Astrocyte (in vitro differentiated cells and primary cell): ENCODE results near the gene TMEM8B. TPM values are rescaled to one million over a fixed set of nuclear protein-coding genes. Genes with fewer than 3 reads are reported as not detected.

Source experiments
- DNase-seq: peaks from one replicate; pipeline ENCODE4 v3.0.0-alpha.2; 2010; ENCODE audit warnings: low read depth
- FAIRE-seq: peaks from 2 replicates; lab custom pipeline; 2011; peaks lifted over from hg19 to GRCh38; lab: Jason Lieb, UNC
- H2AFZ ChIP-seq: 2 replicates; pipeline ENCODE4 v1.6.0; 2012; ENCODE audit warnings: low read depth, low read length, inconsistent platforms
- H3K27ac ChIP-seq: 2 replicates; pipeline ENCODE4 v1.5.1; 2011; ENCODE audit warnings: low read depth, low read length, inconsistent platforms
- H3K27me3 ChIP-seq: 2 replicates; pipeline ENCODE4 v1.6.0; 2011; ENCODE audit warnings: low read length, inconsistent platforms; ENCODE audit not compliant: insufficient read depth
- H3K36me3 ChIP-seq: 2 replicates; pipeline ENCODE4 v1.5.1; 2011; ENCODE audit warnings: low read length, inconsistent platforms; ENCODE audit not compliant: insufficient read depth
- H3K4me1 ChIP-seq: 2 replicates; pipeline ENCODE4 v1.5.1; 2011; ENCODE audit warnings: low read length, inconsistent platforms; ENCODE audit not compliant: insufficient read depth
- H3K4me2 ChIP-seq: 2 replicates; pipeline ENCODE4 v1.6.0; 2012; ENCODE audit warnings: low read length, inconsistent platforms
- H3K4me3 ChIP-seq: 2 replicates; pipeline ENCODE4 v1.5.1; 2011; ENCODE audit warnings: low read depth, mild to moderate bottlenecking, low read length, inconsistent platforms; ENCODE audit not compliant: insufficient read depth
- H3K79me2 ChIP-seq: 2 replicates; pipeline ENCODE4 v1.6.0; 2012; ENCODE audit warnings: mild to moderate bottlenecking, low read length, inconsistent platforms; ENCODE audit not compliant: insufficient read depth
- H3K9ac ChIP-seq: 2 replicates; pipeline ENCODE4 v1.6.0; 2012; ENCODE audit warnings: mild to moderate bottlenecking, low read length, inconsistent platforms
- H3K9me3 ChIP-seq: 2 replicates; pipeline ENCODE4 v1.5.1; 2012; ENCODE audit warnings: low read depth, mild to moderate bottlenecking, low read length, inconsistent platforms; ENCODE audit not compliant: insufficient read depth
- H4K20me1 ChIP-seq: 2 replicates; pipeline ENCODE4 v1.6.0; 2012; ENCODE audit warnings: low read length, inconsistent platforms; ENCODE audit not compliant: insufficient read depth
- H3K27ac Mint-ChIP-seq: one replicate; pipeline ENCODE4 v1.8.0; 2021; ENCODE audit warnings: mild to moderate bottlenecking, mixed read lengths; ENCODE audit not compliant: unreplicated experiment
- H3K27me3 Mint-ChIP-seq: one replicate; pipeline ENCODE4 v1.8.0; 2021; ENCODE audit warnings: low read depth, mixed read lengths; ENCODE audit not compliant: unreplicated experiment
- H3K36me3 Mint-ChIP-seq: one replicate; pipeline ENCODE4 v1.8.0; 2021; ENCODE audit warnings: low read depth, mixed read lengths; ENCODE audit not compliant: unreplicated experiment
- H3K4me1 Mint-ChIP-seq: one replicate; pipeline ENCODE4 v1.8.0; 2021; ENCODE audit warnings: low read depth, mixed read lengths; ENCODE audit not compliant: unreplicated experiment
- H3K4me3 Mint-ChIP-seq: one replicate; pipeline ENCODE4 v1.8.0; 2021; ENCODE audit warnings: mild to moderate bottlenecking, moderate library complexity, mixed read lengths; ENCODE audit not compliant: unreplicated experiment
- H3K9me3 Mint-ChIP-seq: one replicate; pipeline ENCODE4 v1.8.0; 2021; ENCODE audit warnings: mild to moderate bottlenecking, mixed read lengths; ENCODE audit not compliant: unreplicated experiment
- EZH2 ChIP-seq: IDR thresholded peaks from 2 replicates; pipeline ENCODE4 v1.6.1; 2012; ENCODE audit warnings: mild to moderate bottlenecking, low read length, inconsistent platforms; ENCODE audit not compliant: insufficient read depth
- total RNA-seq: library from RNA; stranded (reverse); gene quantifications from 2 replicates; pipeline ENCODE4 v1.2.1, GENCODE V29; 2021
- TF ChIP-seq, protein P1 (sequence below): IDR thresholded peaks from 2 replicates; pipeline ENCODE4 v1.5.1; 2011; ENCODE audit warnings: low read depth, mild to moderate bottlenecking, inconsistent platforms, low read length, moderate library complexity; ENCODE audit not compliant: insufficient read depth

The TMEM8B gene
- total RNA-seq, 1 donor from 2014 or later = 8.9 TPM

- peaks cover 6% of the 10 kb centered on the region for H3K36me3 Mint-ChIP-seq
- TF ChIP-seq, protein P1, sequence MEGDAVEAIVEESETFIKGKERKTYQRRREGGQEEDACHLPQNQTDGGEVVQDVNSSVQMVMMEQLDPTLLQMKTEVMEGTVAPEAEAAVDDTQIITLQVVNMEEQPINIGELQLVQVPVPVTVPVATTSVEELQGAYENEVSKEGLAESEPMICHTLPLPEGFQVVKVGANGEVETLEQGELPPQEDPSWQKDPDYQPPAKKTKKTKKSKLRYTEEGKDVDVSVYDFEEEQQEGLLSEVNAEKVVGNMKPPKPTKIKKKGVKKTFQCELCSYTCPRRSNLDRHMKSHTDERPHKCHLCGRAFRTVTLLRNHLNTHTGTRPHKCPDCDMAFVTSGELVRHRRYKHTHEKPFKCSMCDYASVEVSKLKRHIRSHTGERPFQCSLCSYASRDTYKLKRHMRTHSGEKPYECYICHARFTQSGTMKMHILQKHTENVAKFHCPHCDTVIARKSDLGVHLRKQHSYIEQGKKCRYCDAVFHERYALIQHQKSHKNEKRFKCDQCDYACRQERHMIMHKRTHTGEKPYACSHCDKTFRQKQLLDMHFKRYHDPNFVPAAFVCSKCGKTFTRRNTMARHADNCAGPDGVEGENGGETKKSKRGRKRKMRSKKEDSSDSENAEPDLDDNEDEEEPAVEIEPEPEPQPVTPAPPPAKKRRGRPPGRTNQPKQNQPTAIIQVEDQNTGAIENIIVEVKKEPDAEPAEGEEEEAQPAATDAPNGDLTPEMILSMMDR = no peak
- TF ChIP-seq EZH2 = no peak
- H3K4me3 ChIP-seq = no peak overlapping the region
- peaks cover 16% of the 10 kb centered on the region for H3K4me1 ChIP-seq
- H3K27ac Mint-ChIP-seq = no peak overlapping the region
- no peak for DNase-seq
- H3K4me2 ChIP-seq = no peak overlapping the region
- H3K27me3 ChIP-seq = no peaks in the 10 kb centered on the region
- no peaks in the 10 kb centered on the region for H3K79me2 ChIP-seq
- no peak overlapping the region for H3K9ac ChIP-seq
- H3K4me3 Mint-ChIP-seq = no peak overlapping the region
- H4K20me1 ChIP-seq = no peaks in the 10 kb centered on the region
- H3K27me3 Mint-ChIP-seq = peaks cover 8% of the 10 kb centered on the region
- FAIRE-seq = no peak
- H3K27ac ChIP-seq = no peak overlapping the region
- no peaks in the 10 kb centered on the region for H3K36me3 ChIP-seq
- no peaks in the 10 kb centered on the region for H3K9me3 ChIP-seq
- H2AFZ ChIP-seq = no peak overlapping the region
- peaks cover 4% of the 10 kb centered on the region for H3K9me3 Mint-ChIP-seq
- H3K4me1 Mint-ChIP-seq = peaks cover 12% of the 10 kb centered on the region
These were observed 3.8 kb downstream of the TMEM8B start for GRCh38 chr9:35832814-35833213.

DNA sequence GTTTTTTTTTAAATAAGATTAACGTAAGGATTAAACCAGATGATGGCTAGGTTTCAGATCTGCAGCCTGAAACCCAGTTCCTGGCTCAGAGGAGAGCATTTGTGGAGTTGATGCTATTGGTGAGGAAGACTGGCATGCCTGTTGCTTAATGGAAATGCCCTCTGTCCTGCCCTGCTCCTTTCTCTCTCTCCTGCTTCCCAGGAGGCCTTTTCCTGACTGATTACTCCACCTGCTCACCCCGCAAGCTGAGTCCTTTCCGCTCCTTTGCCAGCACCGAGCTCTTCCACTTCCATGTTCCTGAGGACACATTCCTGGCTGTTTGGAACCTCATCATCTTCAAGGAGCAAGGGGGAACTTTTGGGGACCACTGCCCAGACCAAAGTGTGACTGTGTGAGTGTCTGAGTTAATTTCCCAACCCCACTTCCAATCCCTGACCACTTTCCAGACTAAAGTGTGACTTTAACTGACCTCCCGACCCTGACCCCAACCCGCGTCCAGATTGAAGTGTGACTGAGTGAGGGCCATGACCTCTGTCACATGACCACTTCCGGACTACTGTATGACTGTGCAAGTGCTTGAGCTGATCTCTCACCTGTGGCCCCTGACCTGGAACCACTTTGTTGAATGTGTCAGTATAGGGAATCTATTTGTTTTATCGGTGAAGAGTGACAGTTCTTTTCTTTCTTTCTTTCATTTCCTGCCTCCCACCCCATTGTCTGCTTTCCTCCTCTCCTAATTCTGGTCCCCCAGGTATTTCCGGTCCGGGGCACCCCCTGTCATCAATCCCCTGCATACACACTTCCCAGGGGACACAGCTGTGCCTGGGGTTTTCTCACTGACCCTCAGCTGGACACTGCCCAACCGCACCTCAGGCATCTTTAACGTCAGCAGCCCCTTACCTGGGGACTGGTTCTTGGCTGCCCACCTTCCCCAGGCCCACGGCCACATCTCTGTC, 5.5 kb downstream of the TMEM8B start:
- no peak overlapping the region for H3K27ac ChIP-seq
- TF ChIP-seq EZH2 = no peak
- no peak overlapping the region for H3K9ac ChIP-seq
- no peaks in the 10 kb centered on the region for H4K20me1 ChIP-seq
- H3K4me2 ChIP-seq = no peak overlapping the region
- peaks cover 8% of the 10 kb centered on the region for H3K36me3 Mint-ChIP-seq
- no peaks in the 10 kb centered on the region for H3K36me3 ChIP-seq
- peaks cover 12% of the 10 kb centered on the region for H3K4me1 Mint-ChIP-seq
- no peak overlapping the region for H3K4me3 ChIP-seq
- H3K4me3 Mint-ChIP-seq = no peak overlapping the region
- no peaks in the 10 kb centered on the region for H3K79me2 ChIP-seq
- H3K9me3 ChIP-seq = no peaks in the 10 kb centered on the region
- no peak for FAIRE-seq
- peaks cover 9% of the 10 kb centered on the region for H3K4me1 ChIP-seq
- H3K9me3 Mint-ChIP-seq = peaks cover 4% of the 10 kb centered on the region
- peaks cover 23% of the 10 kb centered on the region for H3K27me3 Mint-ChIP-seq
- DNase-seq = no peak
- no peak overlapping the region for H2AFZ ChIP-seq
- no peak overlapping the region for H3K27ac Mint-ChIP-seq
- H3K27me3 ChIP-seq = no peaks in the 10 kb centered on the region

- Histone ChIP-seq H3K9ac (no peak overlapping the region), H3K4me2 (no peak overlapping the region), H3K4me1 (peaks cover 2% of the 10 kb centered on the region), H3K36me3 (no peaks in the 10 kb centered on the region), H3K27me3 (no peaks in the 10 kb centered on the region), H4K20me1 (no peaks in the 10 kb centered on the region), H3K27ac (no peak overlapping the region), H2AFZ (no peak overlapping the region), H3K79me2 (no peaks in the 10 kb centered on the region), H3K4me3 (no peak overlapping the region), H3K9me3 (no peaks in the 10 kb centered on the region)
- Mint-ChIP-seq H3K4me1 (peaks cover 6% of the 10 kb centered on the region), H3K27ac (no peak overlapping the region), H3K9me3 (peaks cover 8% of the 10 kb centered on the region), H3K36me3 (peaks cover 13% of the 10 kb centered on the region), H3K4me3 (no peak overlapping the region), H3K27me3 (peaks cover 26% of the 10 kb centered on the region)
- no peak for TF ChIP-seq EZH2
- TF ChIP-seq, protein P1 = no peak
- DNase-seq (no peak), FAIRE-seq (no peak)
These were observed 6.2 kb downstream of the TMEM8B start for GRCh38 chr9:35835216-35835632.
